HepG2 (cell line): ENCODE results near the gene FITM2. TPM values are rescaled to one million over a fixed set of nuclear protein-coding genes. Genes with fewer than 3 reads are reported as not detected.
A peak's percentile ranks its signal among the peaks of the same experiment; 100 is the strongest.

Experiments
- AGO1 ChIP-seq: fragments of 200-400 bp; formaldehyde crosslinking; IDR thresholded peaks from 2 replicates; pipeline ENCODE4 v1.6.1; 2017; ENCODE audit warnings: mild to moderate bottlenecking, low read depth, low read length, moderate library complexity; ENCODE audit not compliant: poor library complexity, severe bottlenecking
- BATF2 ChIP-seq: sonication (generic); formaldehyde crosslinking; IDR thresholded peaks from 2 replicates; pipeline ENCODE4 v1.8.0; 2022; ENCODE audit warnings: mild to moderate bottlenecking, missing genetic modification reagents, moderate library complexity
- BORCS8-MEF2B ChIP-seq: sonication (generic); formaldehyde crosslinking; IDR thresholded peaks from 2 replicates; pipeline ENCODE4 v1.8.0; 2022; ENCODE audit warnings: mild to moderate bottlenecking, missing genetic modification reagents
- FOXC1 ChIP-seq: sonication (generic); formaldehyde crosslinking; IDR thresholded peaks from 2 replicates; pipeline ENCODE4 v1.8.0; 2022; ENCODE audit warnings: mild to moderate bottlenecking, missing genetic modification reagents, borderline replicate concordance
- KDM2A ChIP-seq: sonication (generic); formaldehyde crosslinking; IDR thresholded peaks from 2 replicates; pipeline ENCODE4 v1.4.0; 2020; ENCODE audit warnings: low read depth, missing genetic modification reagents, borderline replicate concordance
- KDM6A ChIP-seq: IDR thresholded peaks from 2 replicates; pipeline ENCODE4 v1.6.1; 2016; ENCODE audit warnings: low read depth
- KIAA2018 ChIP-seq: sonication (generic); formaldehyde crosslinking; IDR thresholded peaks from 2 replicates; pipeline ENCODE4 v1.5.0; 2020; ENCODE audit warnings: mild to moderate bottlenecking, missing genetic modification reagents, borderline replicate concordance
- KLF16 ChIP-seq, 2 experiments: sonication (generic) in 1 of 2; formaldehyde crosslinking in 1 of 2; IDR thresholded peaks; 2 replicates each; pipeline versions ENCODE4 v1.6.1 to v1.8.0; 2016 to 2023; ENCODE audit warnings: missing genetic modification reagents in 2 of 2, missing compliant biosample characterization in 1 of 2
- MYNN ChIP-seq: sonication (generic); formaldehyde crosslinking; IDR thresholded peaks from 2 replicates; pipeline ENCODE4 v1.4.0; 2020; ENCODE audit warnings: mild to moderate bottlenecking, low read depth, missing genetic modification reagents
- THAP9 ChIP-seq: sonication (generic); formaldehyde crosslinking; IDR thresholded peaks from 2 replicates; pipeline ENCODE4; 2020; ENCODE audit warnings: missing genetic modification reagents, mild to moderate bottlenecking, borderline replicate concordance
- ZNF510 ChIP-seq: sonication (generic); formaldehyde crosslinking; IDR thresholded peaks from 2 replicates; pipeline ENCODE4 v1.4.0; 2020; ENCODE audit warnings: low read depth, mild to moderate bottlenecking, missing genetic modification reagents
- ZNF792 ChIP-seq: IDR thresholded peaks from 2 replicates; pipeline ENCODE4 v1.6.1; 2016
- polyA plus RNA-seq, 8 experiments: library from polyadenylated mRNA; depleted of rRNA in 3 of 8; stranded (reverse) in 7 of 8; unstranded in 1 of 8; fragments of >200 nt; fragmentation: Illumina TruSeq in 4 of 8; extraction: Trizol in 4 of 8; gene quantifications; 2 replicates each; pipeline versions ENCODE4 v1.2.1 to v1.2.3, GENCODE V29; 2011 to 2016; ENCODE audit warnings: low read depth in 4 of 8, missing spikeins in 1 of 8, mixed read lengths in 1 of 8; ENCODE audit not compliant: insufficient read depth in 1 of 8
- total RNA-seq, 5 experiments: library from RNA; depleted of rRNA; stranded (reverse); fragments of >200 nt; fragmentation: Illumina TruSeq; extraction: Trizol; gene quantifications; 2 replicates each; pipeline ENCODE4 v1.2.3, GENCODE V29; 2016; ENCODE audit warnings: low read depth in 1 of 5

The FITM2 gene
- total and polyA plus RNA-seq, 2 of the 13 experiments (the other 11 are each of a cell fraction or from before 2014, with no cell fraction given): 9.6 to 24.5 TPM

- TF ChIP-seq KIAA2018 (CRISPR knock-in tag): no peak
- TF ChIP-seq AGO1: no peak
- no peak for TF ChIP-seq BATF2
- TF ChIP-seq ZNF510 (CRISPR knock-in tag): no peak
- no peak for TF ChIP-seq FOXC1 (CRISPR knock-in tag)
- no peak for TF ChIP-seq MYNN (CRISPR knock-in tag)
- TF ChIP-seq KLF16 (CRISPR knock-in tag; IDR thresholded peaks at IDR 0.05): no peak
- TF ChIP-seq BORCS8-MEF2B: no peak
- no peak for TF ChIP-seq KDM2A
- TF ChIP-seq KDM6A: peak; percentile 31; the same call in 1 of the 2 replicates
- TF ChIP-seq ZNF792: 0 out of 2 replicates have a peak, but pooled peaks have one; percentile 14
- TF ChIP-seq THAP9 (CRISPR knock-in tag): no peak
These were observed 36.5 kb downstream of the FITM2 start (continued) for GRCh38 chr20:44274303-44275017.
